GM21367 (cell line): ENCODE measurements around the gene PDCL2.
"Not testable (repeated sequence)": the region's sequence is repeated elsewhere in the genome, so short reads cannot be mapped to it uniquely, and the experiment has no call there.

Source experiments
- ATAC-seq: cut with Tn5 transposase; IDR thresholded peaks from one replicate; pipeline ENCODE4 v1.9.1; 2021; ENCODE audit not compliant: unreplicated experiment

The PDCL2 gene

GRCh38 chr4:55592014-55592413 is at the start of gene PDCL2:
Gene PDCL2 (minus strand): TSS chr4:55592245. CDS start chr4:55592109, 136 bp downstream.
- no peak for ATAC-seq

- no peak for ATAC-seq
Measured at GRCh38 chr4:55637272-55637820, 45.3 kb upstream of the PDCL2 start.

- no peak for ATAC-seq
Measured at GRCh38 chr4:55636656-55636999, 44.6 kb upstream of the PDCL2 start.

- ATAC-seq, result peak; percentile 73
Measured at GRCh38 chr4:55635741-55636655, 44.0 kb upstream of the PDCL2 start, which contains the start of gene NMU. Gene NMU (minus strand): TSS chr4:55636298. CDS start chr4:55636192, 106 bp downstream.

- ATAC-seq, result no peak
Measured at GRCh38 chr4:55635282-55635681, 43.2 kb upstream of the PDCL2 start.

GRCh38 chr4:55634417-55635128 is 42.5 kb upstream of the PDCL2 start:
- ATAC-seq, result no peak

GRCh38 chr4:55633903-55634302 is 41.9 kb upstream of the PDCL2 start:
- ATAC-seq, result no peak

- ATAC-seq, result no peak
Measured at GRCh38 chr4:55625835-55626234, 33.8 kb upstream of the PDCL2 start.

- ATAC-seq, result not testable (repeated sequence)
Measured at GRCh38 chr4:55624063-55624462, 32.0 kb upstream of the PDCL2 start.

- ATAC-seq, result no peak
Measured at GRCh38 chr4:55618546-55619143, 26.6 kb upstream of the PDCL2 start.

- ATAC-seq, result peak; percentile 98
Measured at GRCh38 chr4:55617587-55618197, 25.6 kb upstream of the PDCL2 start.

GRCh38 chr4:55615008-55615407 is 23.0 kb upstream of the PDCL2 start:
- ATAC-seq, result no peak

- ATAC-seq, result no peak
Measured at GRCh38 chr4:55613621-55614020, 21.6 kb upstream of the PDCL2 start.

- ATAC-seq, result no peak
Measured at GRCh38 chr4:55612341-55612740, 20.3 kb upstream of the PDCL2 start.

- no peak for ATAC-seq
Measured at GRCh38 chr4:55611358-55612059, 19.5 kb upstream of the PDCL2 start.

GRCh38 chr4:55610381-55610780 is 18.3 kb upstream of the PDCL2 start:
- ATAC-seq, result no peak

GRCh38 chr4:55609393-55609866 is 17.4 kb upstream of the PDCL2 start:
- no peak for ATAC-seq

- no peak for ATAC-seq
Measured at GRCh38 chr4:55608591-55608990, 16.5 kb upstream of the PDCL2 start.

GRCh38 chr4:55604996-55605395 is 13.0 kb upstream of the PDCL2 start:
- ATAC-seq, result no peak

GRCh38 chr4:55600640-55601039 is 8.6 kb upstream of the PDCL2 start:
- ATAC-seq, result no peak
